ENCODE results near the gene S100A13.
"Not testable (repeated sequence)": the region's sequence is repeated elsewhere in the genome, so short reads cannot be mapped to it uniquely, and the experiment has no call there.

Gene S100A13

GRCh38 chr1:153646672-153647345 lies 19.5 kb upstream of the S100A13 start:
- H3K4me3 ChIP-seq (ENCODE audit: low read length), result no peak overlapping the region
- H3K4me2 ChIP-seq (ENCODE audit: low read length), result no peak overlapping the region
- no peaks in the 10 kb centered on the region for H3K27me3 ChIP-seq (ENCODE audit: control insufficient read depth, insufficient read depth, low read length)
- H3K9me3 ChIP-seq (replicated peaks; ENCODE audit: low read length), result no peaks in the 10 kb centered on the region
- no peak overlapping the region for H3K9ac ChIP-seq (ENCODE audit: low read depth, low read length)
- no peaks in the 10 kb centered on the region for H3K4me1 ChIP-seq (ENCODE audit: control insufficient read depth, insufficient read depth, low read length)
- H3K36me3 ChIP-seq (ENCODE audit: insufficient read depth, low read length), result peaks cover 51% of the 10 kb centered on the region

DNA sequence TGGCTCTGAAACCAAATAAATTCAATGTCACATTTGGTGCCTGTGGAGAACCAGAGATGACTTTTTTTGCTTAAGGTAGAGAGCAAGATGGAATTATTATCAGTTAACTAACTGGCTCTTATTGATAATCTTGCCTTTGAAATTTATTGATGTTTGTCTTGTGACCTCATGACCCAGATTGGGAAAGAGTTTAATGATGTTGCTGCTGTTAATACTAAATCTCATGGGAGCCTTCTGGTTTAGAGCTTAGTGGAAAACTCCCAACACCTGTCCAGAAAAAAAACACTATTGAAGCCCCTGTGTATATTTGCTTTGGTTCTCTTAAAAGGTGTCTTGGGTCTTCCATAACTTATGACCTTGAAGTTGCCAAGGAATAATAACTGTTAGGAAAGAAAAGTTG lies 16.5 kb upstream of the S100A13 start:
- H3K9me3 ChIP-seq (replicated peaks; ENCODE audit: low read length), result no peaks in the 10 kb centered on the region
- H3K4me2 ChIP-seq (ENCODE audit: low read length), result no peak overlapping the region
- no peaks in the 10 kb centered on the region for H3K27me3 ChIP-seq (ENCODE audit: control insufficient read depth, insufficient read depth, low read length)
- no peaks in the 10 kb centered on the region for H3K4me1 ChIP-seq (ENCODE audit: control insufficient read depth, insufficient read depth, low read length)
- no peak overlapping the region for H3K9ac ChIP-seq (ENCODE audit: low read depth, low read length)
- H3K36me3 ChIP-seq (ENCODE audit: insufficient read depth, low read length), result peaks cover 81% of the 10 kb centered on the region
- no peak overlapping the region for H3K4me3 ChIP-seq (ENCODE audit: low read length)

GRCh38 chr1:153643100-153643499 lies 15.8 kb upstream of the S100A13 start:
- Histone ChIP-seq H3K4me3 (ENCODE audit: low read length) (no peak overlapping the region), H3K9me3 (replicated peaks; ENCODE audit: low read length) (no peaks in the 10 kb centered on the region), H3K4me2 (ENCODE audit: low read length) (no peak overlapping the region), H3K36me3 (ENCODE audit: insufficient read depth, low read length) (peaks cover 86% of the 10 kb centered on the region), H3K27me3 (ENCODE audit: control insufficient read depth, insufficient read depth, low read length) (no peaks in the 10 kb centered on the region), H3K9ac (ENCODE audit: low read depth, low read length) (no peak overlapping the region), H3K4me1 (ENCODE audit: control insufficient read depth, insufficient read depth, low read length) (no peaks in the 10 kb centered on the region)

DNA sequence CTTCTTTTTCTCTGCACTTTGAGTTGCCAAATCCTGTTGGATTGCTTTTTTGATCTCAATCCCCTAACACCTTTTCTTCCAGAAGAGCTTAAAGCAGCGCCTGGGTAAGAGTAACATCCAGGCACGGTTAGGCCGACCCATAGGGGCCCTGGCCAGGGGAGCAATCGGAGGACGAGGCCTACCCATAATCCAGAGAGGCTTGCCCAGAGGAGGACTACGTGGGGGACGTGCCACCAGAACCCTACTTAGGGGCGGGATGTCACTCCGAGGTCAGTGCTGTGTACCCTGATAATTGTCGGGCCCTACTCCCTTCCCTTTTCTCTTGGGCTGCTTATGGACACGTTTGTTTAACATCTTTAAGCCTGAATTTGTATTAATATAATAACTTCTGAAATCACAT lies 14.9 kb upstream of the S100A13 start:
- no peak overlapping the region for H3K4me2 ChIP-seq (ENCODE audit: low read length)
- H3K27me3 ChIP-seq (ENCODE audit: control insufficient read depth, insufficient read depth, low read length), result no peaks in the 10 kb centered on the region
- no peaks in the 10 kb centered on the region for H3K9me3 ChIP-seq (replicated peaks; ENCODE audit: low read length)
- H3K36me3 ChIP-seq (ENCODE audit: insufficient read depth, low read length), result peaks cover 95% of the 10 kb centered on the region
- no peak overlapping the region for H3K9ac ChIP-seq (ENCODE audit: low read depth, low read length)
- H3K4me1 ChIP-seq (ENCODE audit: control insufficient read depth, insufficient read depth, low read length), result peaks cover under 1% of the 10 kb centered on the region
- H3K4me3 ChIP-seq (ENCODE audit: low read length), result no peak overlapping the region

GRCh38 chr1:153640861-153641260 lies 13.6 kb upstream of the S100A13 start:
- Histone ChIP-seq H3K27me3 (ENCODE audit: control insufficient read depth, insufficient read depth, low read length) (no peaks in the 10 kb centered on the region), H3K4me3 (ENCODE audit: low read length) (no peak overlapping the region), H3K4me2 (ENCODE audit: low read length) (no peak overlapping the region), H3K9me3 (replicated peaks; ENCODE audit: low read length) (no peaks in the 10 kb centered on the region), H3K36me3 (ENCODE audit: insufficient read depth, low read length) (peaks cover 96% of the 10 kb centered on the region), H3K4me1 (ENCODE audit: control insufficient read depth, insufficient read depth, low read length) (peaks cover 12% of the 10 kb centered on the region), H3K9ac (ENCODE audit: low read depth, low read length) (no peak overlapping the region)

DNA sequence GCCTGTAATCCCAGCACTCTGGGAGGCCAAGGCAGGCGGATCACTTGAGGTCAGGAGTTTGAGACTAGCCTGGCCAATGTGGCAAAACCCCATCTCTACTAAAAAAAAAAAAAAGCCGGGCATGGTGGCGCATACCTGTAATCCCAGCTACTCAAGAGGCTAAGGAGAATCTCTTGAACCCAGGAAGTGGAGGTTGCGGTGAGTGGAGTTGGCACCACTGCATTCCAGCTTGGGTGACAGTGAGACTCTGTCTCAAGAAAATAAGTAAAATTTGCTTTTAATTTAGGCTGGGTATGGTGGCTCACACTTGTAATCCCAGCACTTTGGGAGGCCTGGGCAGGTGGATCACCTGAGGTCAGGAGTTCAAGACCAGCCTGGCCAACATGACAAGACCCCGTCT lies 12.9 kb upstream of the S100A13 start:
- not testable (repeated sequence) for H3K4me2 ChIP-seq (ENCODE audit: low read length); H3K9ac ChIP-seq (ENCODE audit: low read depth, low read length); H3K4me3 ChIP-seq (ENCODE audit: low read length); H3K9me3 ChIP-seq (replicated peaks; ENCODE audit: low read length); H3K27me3 ChIP-seq (ENCODE audit: control insufficient read depth, insufficient read depth, low read length)
- peaks cover 89% of the 10 kb centered on the region for H3K36me3 ChIP-seq (ENCODE audit: insufficient read depth, low read length)
- H3K4me1 ChIP-seq (ENCODE audit: control insufficient read depth, insufficient read depth, low read length), result peaks cover 15% of the 10 kb centered on the region

DNA sequence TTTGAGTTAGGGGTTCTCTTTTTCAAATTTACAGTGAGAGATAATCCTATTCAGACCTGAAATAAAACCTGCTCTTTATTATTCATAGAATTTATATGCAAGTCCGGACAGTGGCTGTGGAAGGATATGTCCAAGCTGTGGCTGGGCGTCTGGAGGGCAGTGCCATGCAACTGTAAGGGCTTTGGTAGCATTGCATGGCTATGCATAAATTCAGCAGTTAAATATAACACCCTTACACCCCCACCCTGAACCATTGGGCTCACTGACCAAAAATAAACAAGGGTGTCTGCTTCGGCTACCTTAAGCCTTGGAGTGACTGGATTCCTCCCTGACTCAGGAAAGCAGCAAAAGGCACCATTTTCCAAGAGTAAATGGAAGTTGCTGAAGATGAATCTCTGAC lies 12.0 kb upstream of the S100A13 start:
- no peak overlapping the region for H3K4me3 ChIP-seq (ENCODE audit: low read length)
- H3K9me3 ChIP-seq (replicated peaks; ENCODE audit: low read length), result no peaks in the 10 kb centered on the region
- peaks cover 15% of the 10 kb centered on the region for H3K4me1 ChIP-seq (ENCODE audit: control insufficient read depth, insufficient read depth, low read length)
- no peak overlapping the region for H3K4me2 ChIP-seq (ENCODE audit: low read length)
- H3K36me3 ChIP-seq (ENCODE audit: insufficient read depth, low read length), result peaks cover 80% of the 10 kb centered on the region
- H3K9ac ChIP-seq (ENCODE audit: low read depth, low read length), result no peak overlapping the region
- no peaks in the 10 kb centered on the region for H3K27me3 ChIP-seq (ENCODE audit: control insufficient read depth, insufficient read depth, low read length)

DNA sequence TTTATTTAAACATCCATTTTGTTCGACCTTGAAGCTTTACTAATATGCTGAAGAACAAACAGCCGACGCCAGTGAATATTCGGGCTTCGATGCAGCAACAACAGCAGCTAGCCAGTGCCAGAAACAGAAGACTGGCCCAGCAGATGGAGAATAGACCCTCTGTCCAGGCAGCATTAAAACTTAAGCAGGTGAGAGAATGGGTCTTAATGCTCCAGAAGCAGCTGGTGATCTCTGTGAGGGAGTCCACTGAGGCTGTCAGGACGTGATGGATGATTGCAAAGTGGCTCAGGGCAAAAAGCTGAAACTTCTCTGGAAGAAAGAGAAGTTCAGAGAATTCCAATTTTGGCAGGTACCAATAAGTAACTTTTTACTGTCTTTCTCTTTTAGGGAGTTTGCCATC lies 11.0 kb upstream of the S100A13 start:
- Histone ChIP-seq H3K9me3 (replicated peaks; ENCODE audit: low read length) (no peaks in the 10 kb centered on the region), H3K36me3 (ENCODE audit: insufficient read depth, low read length) (peaks cover 70% of the 10 kb centered on the region), H3K4me3 (ENCODE audit: low read length) (no peak overlapping the region), H3K27me3 (ENCODE audit: control insufficient read depth, insufficient read depth, low read length) (no peaks in the 10 kb centered on the region), H3K9ac (ENCODE audit: low read depth, low read length) (no peak overlapping the region), H3K4me2 (ENCODE audit: low read length) (no peak overlapping the region), H3K4me1 (ENCODE audit: control insufficient read depth, insufficient read depth, low read length) (peaks cover 19% of the 10 kb centered on the region)

DNA sequence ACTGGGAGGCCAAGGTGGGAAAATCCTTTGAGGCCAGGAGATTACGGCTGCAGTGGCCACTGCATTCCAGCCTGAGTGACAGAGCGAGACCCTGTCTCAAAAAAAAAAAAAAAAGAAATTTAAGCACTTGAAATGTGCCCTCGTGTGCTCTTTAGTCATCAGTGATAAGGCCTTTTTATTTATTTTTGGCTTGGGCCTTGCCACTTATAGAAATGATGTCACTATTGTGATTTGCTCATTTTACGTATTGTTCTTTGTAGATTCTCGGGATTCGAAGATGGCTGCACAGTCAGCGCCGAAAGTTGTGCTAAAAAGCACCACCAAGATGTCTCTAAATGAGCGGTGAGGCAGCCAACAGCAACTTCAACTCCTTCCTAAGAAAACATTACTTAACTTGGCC lies 9.0 kb upstream of the S100A13 start:
- Histone ChIP-seq H3K36me3 (ENCODE audit: insufficient read depth, low read length) (peaks cover 50% of the 10 kb centered on the region), H3K4me3 (ENCODE audit: low read length) (peak overlapping the region; percentile 97), H3K27me3 (ENCODE audit: control insufficient read depth, insufficient read depth, low read length) (no peaks in the 10 kb centered on the region), H3K4me1 (ENCODE audit: control insufficient read depth, insufficient read depth, low read length) (peaks cover 25% of the 10 kb centered on the region), H3K9ac (ENCODE audit: low read depth, low read length) (no peak overlapping the region), H3K4me2 (ENCODE audit: low read length) (peak overlapping the region; percentile 81), H3K9me3 (replicated peaks; ENCODE audit: low read length) (no peaks in the 10 kb centered on the region)

GRCh38 chr1:153635872-153636271 lies 8.6 kb upstream of the S100A13 start:
- H3K9me3 ChIP-seq (replicated peaks; ENCODE audit: low read length), result no peaks in the 10 kb centered on the region
- H3K9ac ChIP-seq (ENCODE audit: low read depth, low read length), result peak overlapping the region; percentile 100
- peaks cover 25% of the 10 kb centered on the region for H3K4me1 ChIP-seq (ENCODE audit: control insufficient read depth, insufficient read depth, low read length)
- H3K4me2 ChIP-seq (ENCODE audit: low read length), result peak overlapping the region; percentile 81
- peak overlapping the region; percentile 97 for H3K4me3 ChIP-seq (ENCODE audit: low read length)
- H3K27me3 ChIP-seq (ENCODE audit: control insufficient read depth, insufficient read depth, low read length), result no peaks in the 10 kb centered on the region
- H3K36me3 ChIP-seq (ENCODE audit: insufficient read depth, low read length), result peaks cover 46% of the 10 kb centered on the region

DNA sequence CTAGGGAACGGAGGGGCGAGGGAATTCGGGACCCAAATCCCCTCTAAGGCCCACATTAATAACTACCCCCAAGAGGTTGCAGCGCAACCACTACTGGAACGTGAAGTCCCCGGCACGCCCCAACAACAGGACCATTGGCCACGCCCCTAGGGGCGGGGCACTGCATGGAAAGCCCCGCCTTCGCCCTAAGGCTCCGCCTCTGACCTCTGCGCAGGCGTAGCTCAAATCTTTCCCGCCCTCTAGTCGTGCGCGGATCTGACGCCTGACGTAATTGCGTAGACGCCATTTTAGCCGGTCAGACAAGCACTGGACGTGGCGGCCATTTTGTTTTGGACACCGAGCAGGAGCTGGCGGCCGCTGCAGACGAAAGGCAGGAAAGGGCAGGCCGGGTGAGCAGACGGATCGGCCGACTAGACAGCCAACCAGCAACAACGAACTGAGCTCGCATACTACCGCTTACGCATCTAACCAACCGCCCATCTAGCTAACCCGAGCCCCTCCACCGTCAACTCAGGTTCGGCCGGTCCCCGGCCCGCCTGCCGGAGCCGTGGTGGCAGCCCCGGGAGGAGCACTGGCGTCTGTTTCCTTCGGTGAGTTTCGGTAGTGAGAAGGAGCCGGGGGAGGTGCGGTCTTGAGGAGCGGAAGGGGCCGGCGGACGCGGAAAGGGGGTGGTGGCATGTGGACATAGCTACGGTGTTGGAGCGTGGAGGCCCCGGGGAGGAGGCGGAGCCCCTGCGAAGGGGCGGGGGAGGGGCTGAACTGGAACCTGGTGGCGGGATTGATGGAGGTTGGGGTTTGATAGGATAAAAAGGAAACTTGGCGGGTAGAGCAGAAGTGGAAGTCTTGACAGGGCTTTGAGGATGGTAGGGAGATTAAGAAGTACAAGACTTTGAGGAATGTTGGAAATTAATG lies 6.7 kb upstream of the S100A13 start, which contains the start of gene CHTOP:
Gene CHTOP, plus strand, starts transcription at position 313 of the 912 bp plus-strand sequence. CDS start 2,523 bp downstream, outside the sequence.
- H3K9me3 ChIP-seq (replicated peaks; ENCODE audit: low read length), result no peaks in the 10 kb centered on the region
- H3K36me3 ChIP-seq (ENCODE audit: insufficient read depth, low read length), result peaks cover 27% of the 10 kb centered on the region
- H3K4me1 ChIP-seq (ENCODE audit: control insufficient read depth, insufficient read depth, low read length), result peaks cover 25% of the 10 kb centered on the region
- peak within 1 kb of the TSS; percentile 100 for H3K9ac ChIP-seq (ENCODE audit: low read depth, low read length)
- H3K27me3 ChIP-seq (ENCODE audit: control insufficient read depth, insufficient read depth, low read length), result no peaks in the 10 kb centered on the region
- peak within 1 kb of the TSS; percentile 81 for H3K4me2 ChIP-seq (ENCODE audit: low read length)
- H3K4me3 ChIP-seq (ENCODE audit: low read length), result peak within 1 kb of the TSS; percentile 97
